T-cell (primary cell): ENCODE data around the gene ZNF234. TPM values are rescaled to one million over a fixed set of nuclear protein-coding genes. Genes with fewer than 3 reads are reported as not detected.
A peak's percentile ranks its signal among the peaks of the same experiment; 100 is the strongest.

ENCODE experiments used
- ATAC-seq, 4 experiments: fragments of 200-7000 bp in 3 of 4; fragments of 150-1000 bp in 1 of 4; cut with Tn5 transposase; replicated peaks in 1 of 4; 1 replicate in 3 of 4; 2 replicates in 1 of 4; pipeline ENCODE4 v1.10.0; 2021; ENCODE audit warnings: moderate library complexity in 3 of 4, mild to moderate bottlenecking in 2 of 4, moderate number of reproducible peaks in 1 of 4
- CTCF ChIA-PET, 2 donors: fragments of 300-600 bp; sonication (Branson Sonifier 250); formaldehyde crosslinking; loops; one replicate each; lab custom pipeline; 2022; ENCODE audit warnings: antibody characterized with exemption in 2 of 2; lab: Charles Lee
- POLR2A ChIA-PET, 2 donors: fragments of 300-600 bp; sonication (Branson Sonifier 250); formaldehyde crosslinking; loops; one replicate each; lab custom pipeline; 2022; ENCODE audit warnings: antibody characterized with exemption in 2 of 2; lab: Charles Lee
- DNase-seq, 35 experiments: peaks; one replicate each; pipeline versions ENCODE4 v3.0.0 to v3.0.0-alpha.2; 2013 to 2023
- H3K27ac ChIP-seq: one replicate; pipeline ENCODE4 v1.5.1; 2013; ENCODE audit warnings: low read length
- H3K27me3 ChIP-seq, 2 experiments: replicated peaks in 1 of 2; 1 replicate in 1 of 2; 2 replicates in 1 of 2; pipeline versions ENCODE4 v1.6.1 to v1.7.0; 2013; ENCODE audit warnings: low read length in 1 of 2, mixed read lengths in 1 of 2; ENCODE audit not compliant: control insufficient read depth in 2 of 2, insufficient read depth in 2 of 2; ENCODE audit errors: extremely low read depth in 1 of 2
- H3K36me3 ChIP-seq, 2 donors: 1 replicate in 1 of 2; 2 replicates in 1 of 2; pipeline versions ENCODE4 v1.6.1 to v1.7.0; 2013; ENCODE audit warnings: low read length in 1 of 2; ENCODE audit not compliant: control insufficient read depth in 2 of 2, insufficient read depth in 1 of 2; ENCODE audit errors: extremely low read depth in 1 of 2
- H3K4me1 ChIP-seq, 2 experiments: 1 replicate in 1 of 2; 2 replicates in 1 of 2; pipeline versions ENCODE4 v1.6.1 to v1.7.0; 2013; ENCODE audit warnings: low read length in 2 of 2, mixed read lengths in 1 of 2; ENCODE audit not compliant: insufficient read depth in 2 of 2, control insufficient read depth in 1 of 2; ENCODE audit errors: extremely low read depth in 1 of 2
- H3K4me3 ChIP-seq, 2 donors: 1 replicate in 1 of 2; 2 replicates in 1 of 2; pipeline versions ENCODE4 v1.5.1 to v1.7.0; 2013; ENCODE audit warnings: mild to moderate bottlenecking in 2 of 2, low read length in 1 of 2, moderate library complexity in 1 of 2; ENCODE audit not compliant: control insufficient read depth in 1 of 2; ENCODE audit errors: extremely low read depth in 1 of 2
- H3K9me3 ChIP-seq: 2 replicates; pipeline ENCODE4 v1.7.0; 2013
- H3K27ac Mint-ChIP-seq, 2 donors: one replicate each; pipeline ENCODE4 v1.8.0; 2020 to 2021; ENCODE audit warnings: mild to moderate bottlenecking in 2 of 2, mixed read lengths in 2 of 2
- H3K27me3 Mint-ChIP-seq, 2 donors: one replicate each; pipeline ENCODE4 v1.8.0; 2021 to 2022; ENCODE audit warnings: mixed read lengths in 2 of 2
- H3K36me3 Mint-ChIP-seq: one replicate; pipeline ENCODE4 v1.8.0; 2021; ENCODE audit warnings: mixed read lengths
- H3K4me1 Mint-ChIP-seq, 3 donors: one replicate each; pipeline ENCODE4 v1.8.0; 2020 to 2022; ENCODE audit warnings: mixed read lengths in 3 of 3, mild to moderate bottlenecking in 1 of 3
- H3K4me3 Mint-ChIP-seq, 3 donors: one replicate each; pipeline ENCODE4 v1.8.0; 2020 to 2022; ENCODE audit warnings: mild to moderate bottlenecking in 3 of 3, mixed read lengths in 3 of 3, moderate library complexity in 3 of 3
- H3K9me3 Mint-ChIP-seq, 3 donors: one replicate each; pipeline ENCODE4 v1.8.0; 2020 to 2022; ENCODE audit warnings: mixed read lengths in 3 of 3
- WGBS: methylation state at CpG from one replicate; pipeline ENCODE4 v1.1.5; 2013; ENCODE audit warnings: missing lambda C conversion rate; ENCODE audit not compliant: insufficient coverage; 5-methylcytosine and 5-hydroxymethylcytosine counted together
- total RNA-seq, 35 experiments: library from RNA in 6 of 35; stranded (reverse) in 6 of 35; fragments of 120-200 nt in 1 of 35; gene quantifications; one replicate each; pipeline versions ENCODE4 v1.2.1 to v1.2.4 and lab custom pipeline; 2013 to 2026

ZNF234 gene
- total RNA-seq (10 to 100 TPM in 3 of 5 donors, 1 to 10 TPM in 2; 3.3 to 21.5 (median 18.6) TPM), total RNA-seq (lab: John Stamatoyannopoulos, UW) (4.2 to 44.2 (median 19.2) reads per million in 29 experiments)
- 17.7 TPM for total RNA-seq (2013)

DNA sequence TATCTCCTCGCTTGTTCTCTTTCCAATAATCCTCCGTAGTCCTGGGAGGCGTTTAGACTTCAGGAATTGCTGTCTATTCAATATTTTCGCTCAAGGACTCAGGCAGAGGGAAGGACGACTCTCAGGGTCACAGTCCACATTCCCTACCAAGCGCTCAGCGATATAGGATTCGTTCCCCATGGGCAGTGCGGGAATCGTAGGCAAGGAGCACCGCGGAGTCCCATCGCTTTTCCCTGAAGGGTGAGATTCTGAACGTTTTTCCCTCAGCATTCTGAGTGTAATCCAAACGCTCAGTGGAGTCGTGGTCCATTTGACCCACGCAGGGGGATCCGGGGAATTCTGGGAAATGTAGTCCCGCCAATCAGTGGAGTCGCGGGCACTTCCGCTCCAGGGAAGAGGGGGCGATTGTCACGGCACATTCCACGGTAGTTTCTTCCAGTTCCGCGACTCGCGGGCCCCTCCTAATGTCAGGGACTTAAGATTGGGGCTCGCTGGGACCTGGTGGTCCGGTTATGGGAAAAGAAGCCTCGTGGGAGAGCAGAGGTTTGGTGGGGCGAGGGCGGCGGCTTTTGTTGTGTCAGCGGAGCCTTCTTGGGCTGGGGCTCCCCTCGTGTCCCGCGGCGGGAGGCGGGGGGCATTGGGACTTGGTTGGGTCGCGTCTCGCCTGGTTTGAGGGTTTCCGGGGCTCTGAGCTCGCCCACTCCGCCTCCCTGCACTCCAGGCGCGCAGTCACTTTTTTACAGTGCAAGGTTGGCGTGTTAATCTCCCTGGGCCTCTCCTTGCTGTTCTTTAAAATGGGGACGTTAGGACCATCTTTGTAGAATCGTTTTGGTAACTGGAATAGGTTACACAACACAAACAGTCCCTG is at the start of gene ZNF234:
Gene ZNF234, plus strand, starts transcription at position 364 of the 868 bp plus-strand sequence. CDS start 3,079 bp downstream, outside the sequence.
- H3K36me3 Mint-ChIP-seq, result peaks cover 27% of the 10 kb centered on the region
- DNase-seq, result peak; percentile 17 to 81 (median 51)
- 2% methylated on average over 44 of the region's 52 CpGs for WGBS
- CTCF ChIA-PET, result no interaction called here
- peaks cover 2 to 18% (median 3%) of the 10 kb centered on the region in 3 donors for H3K9me3 Mint-ChIP-seq
- H3K4me3 ChIP-seq, result peak within 1 kb of the TSS; percentile 79 to 87
- ATAC-seq, result peak; percentile 87 to 96 (median 94)
- H3K27me3 Mint-ChIP-seq, result no peaks in the 10 kb centered on the region
- POLR2A ChIA-PET, result no interaction called here
- H3K27ac Mint-ChIP-seq, result peak within 1 kb of the TSS; percentile 75 to 92
- peak within 1 kb of the TSS; percentile 54 for H3K27ac ChIP-seq
- H3K36me3 ChIP-seq, result peaks cover 0 to 10% of the 10 kb centered on the region in 2 donors
- no peaks in the 10 kb centered on the region for H3K27me3 ChIP-seq
- peak within 1 kb of the TSS; percentile 95 to 99 (median 96) for H3K4me3 Mint-ChIP-seq
- peaks cover 0 to 17% of the 10 kb centered on the region in 2 experiments for H3K4me1 ChIP-seq
- H3K4me1 Mint-ChIP-seq, result peaks cover 15 to 30% (median 25%) of the 10 kb centered on the region in 3 donors
- H3K9me3 ChIP-seq, result no peaks in the 10 kb centered on the region

DNA sequence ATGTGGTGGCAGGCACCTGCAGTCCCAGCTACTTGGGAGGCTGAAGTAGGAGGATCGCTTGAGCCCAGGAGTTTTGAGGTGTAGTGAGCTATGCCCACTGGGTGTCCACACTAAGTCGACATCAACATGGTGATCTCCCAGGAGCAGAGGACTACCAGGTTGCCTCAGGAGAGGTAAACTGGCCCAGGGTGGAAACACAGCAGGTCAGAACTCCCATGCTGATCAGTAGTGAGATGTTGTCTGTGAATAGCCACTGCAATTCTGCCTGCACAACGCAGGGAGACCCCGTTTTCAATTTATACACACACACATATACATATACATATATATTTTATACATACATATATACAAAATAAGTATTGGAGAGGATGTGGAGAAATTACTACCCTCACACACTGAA is 49.2 kb upstream of the ZNF234 start:
- H3K36me3 Mint-ChIP-seq, result peaks cover 12% of the 10 kb centered on the region
- H3K27ac ChIP-seq, result no peak overlapping the region
- H3K4me1 ChIP-seq, result peaks cover 6 to 10% of the 10 kb centered on the region in 2 experiments
- no peak for DNase-seq
- ChIA-PET CTCF (no interaction called here), POLR2A (no interaction called here)
- H3K4me3 ChIP-seq, result no peak overlapping the region
- H3K36me3 ChIP-seq, result peaks cover 0 to 5% of the 10 kb centered on the region in 2 donors
- H3K9me3 Mint-ChIP-seq, result peaks cover 0 to 1% (median under 1%) of the 10 kb centered on the region in 3 donors
- no peaks in the 10 kb centered on the region for H3K27me3 Mint-ChIP-seq
- H3K27ac Mint-ChIP-seq, result no peak overlapping the region
- no peaks in the 10 kb centered on the region for H3K27me3 ChIP-seq
- H3K9me3 ChIP-seq, result no peaks in the 10 kb centered on the region
- WGBS, result 83% methylated on average over 2 of the region's 4 CpGs
- peak overlapping the region in 1 of 3 donors; percentile 99 for H3K4me3 Mint-ChIP-seq
- no peak for ATAC-seq
- peaks cover 17 to 18% (median 17%) of the 10 kb centered on the region in 3 donors for H3K4me1 Mint-ChIP-seq

DNA sequence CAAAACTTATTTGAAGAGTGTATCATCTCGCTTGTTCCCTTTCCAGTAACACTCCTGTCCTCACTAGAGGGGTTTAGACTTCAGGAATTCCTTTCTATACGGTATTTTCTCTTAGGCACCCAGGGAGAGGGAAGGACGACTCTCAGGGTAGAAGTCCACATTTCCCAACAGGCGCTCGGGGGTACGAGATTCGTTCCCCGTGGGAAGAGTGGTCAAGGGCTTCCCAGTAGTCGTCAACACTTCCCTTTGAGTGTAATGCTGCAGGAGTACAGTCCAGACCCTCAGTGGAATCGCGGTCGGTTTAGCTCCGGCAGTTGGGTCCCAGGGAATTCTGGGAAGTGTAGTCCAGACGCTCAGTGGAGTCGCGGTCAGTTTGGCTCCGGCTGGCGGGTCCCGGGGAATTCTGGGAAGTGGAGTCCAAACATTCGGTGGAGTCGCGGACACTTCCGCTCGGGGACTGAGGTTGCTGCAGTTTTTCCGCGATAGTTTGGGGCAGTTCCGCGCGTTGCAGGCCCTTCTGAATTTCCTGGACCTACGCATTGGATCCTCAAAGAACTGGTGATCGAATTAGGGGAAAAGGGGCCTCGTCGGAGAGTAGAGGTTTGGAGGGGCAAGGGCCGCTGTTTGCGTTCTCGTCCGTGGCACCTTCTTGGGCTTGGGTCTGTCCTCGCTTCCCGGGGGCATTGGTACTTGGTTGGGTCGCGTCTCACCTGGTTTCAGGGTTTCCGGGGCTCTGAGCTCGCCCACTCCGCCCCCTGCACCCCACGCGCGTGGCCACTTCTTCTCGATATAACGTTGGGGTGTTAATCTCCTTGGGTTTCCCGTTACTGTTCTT is 47.2 kb upstream of the ZNF234 start, which contains the start of gene ZNF224:
Gene ZNF224, plus strand, starts transcription at position 431 of the 835 bp plus-strand sequence. CDS start 3,513 bp downstream, outside the sequence.
- peaks cover 0 to 5% (median 3%) of the 10 kb centered on the region in 3 donors for H3K9me3 Mint-ChIP-seq
- Histone ChIP-seq H3K9me3 (no peaks in the 10 kb centered on the region), H3K36me3 (peaks cover 0 to 20% of the 10 kb centered on the region in 2 donors), H3K27me3 (no peaks in the 10 kb centered on the region), H3K4me1 (peaks cover 6 to 10% of the 10 kb centered on the region in 2 experiments), H3K4me3 (peak within 1 kb of the TSS; percentile 83 to 96), H3K27ac (peak within 1 kb of the TSS; percentile 71)
- H3K27ac Mint-ChIP-seq, result peak within 1 kb of the TSS; percentile 70 to 96
- under 1% methylated on average over 38 of the region's 50 CpGs for WGBS
- H3K4me3 Mint-ChIP-seq, result peak within 1 kb of the TSS; percentile 98 to 99 (median 98)
- ChIA-PET CTCF (interaction anchor here in 1 of 2 donors (1.4 to 1.7 kb wide), 2 partner anchors 405 to 426 kb away, joined by 3 to 4 read pairs; no protein-coding TSS in a partner anchor), POLR2A (no interaction called here)
- peaks cover 26 to 30% (median 29%) of the 10 kb centered on the region in 3 donors for H3K4me1 Mint-ChIP-seq
- DNase-seq, result peak; percentile 61 to 89 (median 74)
- peaks cover 24% of the 10 kb centered on the region for H3K36me3 Mint-ChIP-seq
- H3K27me3 Mint-ChIP-seq, result no peaks in the 10 kb centered on the region
- ATAC-seq, result peak; percentile 90 to 94 (median 90)

DNA sequence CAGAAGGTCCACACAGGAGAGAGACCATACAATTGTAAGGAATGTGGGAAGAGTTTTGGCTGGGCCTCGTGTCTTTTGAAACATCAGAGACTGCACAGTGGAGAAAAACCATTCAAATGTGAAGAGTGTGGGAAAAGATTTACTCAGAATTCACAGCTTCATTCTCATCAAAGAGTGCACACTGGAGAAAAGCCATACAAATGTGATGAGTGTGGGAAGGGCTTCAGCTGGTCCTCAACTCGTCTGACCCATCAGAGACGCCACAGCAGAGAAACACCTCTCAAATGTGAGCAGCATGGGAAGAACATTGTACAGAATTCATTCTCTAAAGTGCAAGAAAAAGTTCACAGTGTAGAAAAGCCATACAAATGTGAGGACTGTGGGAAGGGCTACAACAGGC is 33.6 kb upstream of the ZNF234 start:
- Histone ChIP-seq H3K27me3 (no peaks in the 10 kb centered on the region), H3K4me1 (peaks cover 6 to 8% of the 10 kb centered on the region in 2 experiments), H3K27ac (no peak overlapping the region), H3K36me3 (peaks cover 6 to 28% of the 10 kb centered on the region in 2 donors), H3K4me3 (no peak overlapping the region), H3K9me3 (peaks cover 19% of the 10 kb centered on the region)
- no peak for DNase-seq
- no peak for ATAC-seq
- 100% methylated on average over 3 of the region's 3 CpGs for WGBS
- CTCF ChIA-PET, result no interaction called here
- H3K9me3 Mint-ChIP-seq, result peaks cover 20 to 62% (median 53%) of the 10 kb centered on the region in 3 donors
- H3K27me3 Mint-ChIP-seq, result no peaks in the 10 kb centered on the region
- H3K36me3 Mint-ChIP-seq, result peaks cover 56% of the 10 kb centered on the region
- POLR2A ChIA-PET, result no interaction called here
- H3K4me3 Mint-ChIP-seq, result no peak overlapping the region
- peaks cover 8 to 12% (median 10%) of the 10 kb centered on the region in 3 donors for H3K4me1 Mint-ChIP-seq
- no peak overlapping the region for H3K27ac Mint-ChIP-seq

DNA sequence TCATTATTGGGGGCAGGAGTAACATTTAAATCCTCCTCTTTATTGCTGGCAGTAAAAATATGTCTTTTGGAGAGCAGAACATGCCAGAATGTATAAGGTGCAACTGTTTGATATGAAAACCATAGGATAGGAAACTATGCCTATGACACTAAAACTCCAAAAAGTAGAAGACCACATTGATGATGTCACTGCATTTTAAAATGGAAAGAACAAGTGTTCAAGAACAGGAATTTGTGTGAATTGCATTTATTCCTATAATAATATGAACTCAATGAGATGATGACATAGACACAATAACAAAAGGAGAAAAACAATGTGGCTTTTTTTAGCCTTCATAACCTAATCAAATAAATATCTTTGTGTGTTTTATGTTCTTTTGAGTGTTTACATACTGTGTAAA is 31.9 kb upstream of the ZNF234 start:
- ChIA-PET CTCF (no interaction called here), POLR2A (no interaction called here)
- Mint-ChIP-seq H3K27me3 (no peaks in the 10 kb centered on the region), H3K36me3 (peaks cover 39% of the 10 kb centered on the region), H3K27ac (no peak overlapping the region), H3K4me3 (no peak overlapping the region), H3K9me3 (peaks cover 17 to 50% (median 42%) of the 10 kb centered on the region in 3 donors), H3K4me1 (peaks cover 22 to 24% (median 23%) of the 10 kb centered on the region in 3 donors)
- H3K36me3 ChIP-seq, result peaks cover 6 to 13% of the 10 kb centered on the region in 2 donors
- no peak for ATAC-seq
- no peak overlapping the region for H3K4me3 ChIP-seq
- H3K27ac ChIP-seq, result no peak overlapping the region
- no peak for DNase-seq
- no peaks in the 10 kb centered on the region for H3K27me3 ChIP-seq
- H3K4me1 ChIP-seq, result peaks cover 6 to 19% of the 10 kb centered on the region in 2 experiments
- peaks cover 12% of the 10 kb centered on the region for H3K9me3 ChIP-seq
